HEK293T (cell line): ENCODE results near the gene CLRN3.

Experiments used
- BHLHE40 ChIP-seq: fragments of 450-650 bp; IDR thresholded peaks from 2 replicates; pipeline ENCODE4 v1.6.1; 2016; ENCODE audit warnings: mild to moderate bottlenecking, moderate library complexity, borderline replicate concordance
- CTBP1 ChIP-seq: fragments of 450-650 bp; IDR thresholded peaks from 2 replicates; pipeline ENCODE4 v1.6.1; 2016; ENCODE audit warnings: borderline replicate concordance
- NFRKB ChIP-seq: fragments of 450-650 bp; IDR thresholded peaks from 2 replicates; pipeline ENCODE4 v1.6.1; 2016; ENCODE audit warnings: mild to moderate bottlenecking, moderate library complexity

- TF ChIP-seq CTBP1 (no peak), NFRKB (no peak), BHLHE40 (no peak)
Observed at GRCh38 chr10:127908959-127909267, 16.2 kb upstream of the CLRN3 start.
